Kidney capillary endothelial cell (primary cell): ENCODE results near the gene DNAJC16.
"Not testable (repeated sequence)": the region's sequence is repeated elsewhere in the genome, so short reads cannot be mapped to it uniquely, and the experiment has no call there.

Experiments used
- DNase-seq: peaks from one replicate; pipeline ENCODE4 v3.0.0-alpha.2; 2018; ENCODE audit warnings: low spot score

Gene DNAJC16

GRCh38 chr1:15583016-15583706 is 56.5 kb downstream of the DNAJC16 start:
- no peak for DNase-seq

DNA sequence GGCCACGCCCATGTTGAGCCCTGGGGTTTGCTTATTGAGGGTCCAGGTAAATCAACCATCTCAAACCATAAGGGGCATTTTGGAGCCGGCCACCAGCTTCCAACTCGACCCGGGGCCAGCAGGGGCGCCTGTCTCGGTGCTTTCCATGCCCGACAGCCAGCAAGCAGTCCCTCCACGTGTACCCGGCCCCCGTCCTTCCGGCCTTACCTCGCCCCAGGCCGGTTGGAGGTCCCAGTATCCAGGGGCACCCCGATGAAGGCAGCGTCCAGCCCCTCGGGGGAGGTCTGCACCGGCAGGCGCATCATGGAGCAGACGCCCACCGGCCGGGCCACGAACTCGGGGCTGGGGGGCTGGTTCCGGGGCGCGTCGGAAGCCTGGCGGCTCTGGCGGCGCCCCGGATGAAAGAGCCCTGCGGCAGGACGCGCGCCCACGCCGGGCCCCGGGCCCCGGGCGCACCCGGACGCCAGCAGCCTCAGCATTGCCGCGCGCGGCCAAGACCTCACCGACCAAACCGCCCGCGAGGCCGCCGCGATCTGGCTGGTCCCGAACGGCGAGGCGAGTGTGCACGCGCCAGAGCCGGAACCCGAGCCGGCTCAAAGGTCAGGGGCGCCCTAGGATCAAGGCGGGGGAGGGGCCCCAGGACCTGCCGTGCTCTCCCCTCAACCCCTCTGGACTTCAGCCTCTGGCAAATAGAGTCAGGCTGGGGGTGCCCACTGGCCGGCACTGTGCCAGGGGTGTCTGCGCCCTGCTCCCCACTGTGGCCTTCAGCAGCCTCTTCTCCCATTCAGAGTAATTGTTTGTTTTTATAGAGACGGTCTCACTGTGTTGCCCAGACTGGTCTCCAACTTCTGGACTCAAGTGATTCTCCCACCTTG is 58.1 kb downstream of the DNAJC16 start, which contains the start of gene AGMAT:
Gene AGMAT (minus strand): TSS at position 563 of the 875 bp plus-strand sequence. CDS start 84 bp downstream, at position 479.
- DNase-seq = peak; percentile 15

- DNase-seq = no peak
Measured at GRCh38 chr1:15592285-15592684, 65.6 kb downstream of the DNAJC16 start.

DNA sequence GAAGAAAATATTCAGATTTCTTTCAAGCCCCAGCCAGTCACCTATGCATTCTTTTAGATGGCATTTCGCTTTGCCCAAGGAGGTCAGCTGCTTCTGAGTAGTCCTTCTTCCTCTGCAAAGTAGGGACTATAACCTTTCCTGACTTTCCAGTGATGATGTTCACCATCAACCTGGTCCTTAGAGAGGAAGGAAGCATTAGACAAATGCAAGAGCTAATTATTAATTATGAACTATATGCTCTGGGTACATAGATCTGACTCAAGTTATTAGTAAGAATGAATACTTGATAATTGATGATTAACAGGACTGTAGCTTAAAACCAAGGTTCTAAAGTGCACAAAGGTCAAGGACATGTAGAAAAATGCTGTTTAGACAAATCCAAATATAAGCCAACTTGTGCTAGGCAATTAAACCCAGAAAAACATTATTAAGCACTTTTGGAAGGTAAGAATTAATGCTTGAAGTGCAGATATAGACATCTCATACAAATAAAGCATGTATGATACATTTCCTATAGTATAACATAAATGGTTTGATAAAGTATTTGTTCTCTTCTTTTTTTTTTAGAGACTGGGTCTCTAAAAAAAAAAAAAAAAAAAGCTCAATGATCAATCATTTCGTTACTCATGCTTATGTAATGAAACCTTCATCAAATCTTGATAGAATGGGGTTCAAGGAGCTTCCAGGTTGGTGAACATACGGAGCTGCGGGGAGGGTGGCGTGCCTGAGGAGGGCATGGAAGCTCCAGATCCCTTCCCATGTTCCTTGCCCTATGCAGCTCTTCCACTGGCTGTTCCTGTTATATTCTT is 69.4 kb downstream of the DNAJC16 start:
- DNase-seq = no peak

DNA sequence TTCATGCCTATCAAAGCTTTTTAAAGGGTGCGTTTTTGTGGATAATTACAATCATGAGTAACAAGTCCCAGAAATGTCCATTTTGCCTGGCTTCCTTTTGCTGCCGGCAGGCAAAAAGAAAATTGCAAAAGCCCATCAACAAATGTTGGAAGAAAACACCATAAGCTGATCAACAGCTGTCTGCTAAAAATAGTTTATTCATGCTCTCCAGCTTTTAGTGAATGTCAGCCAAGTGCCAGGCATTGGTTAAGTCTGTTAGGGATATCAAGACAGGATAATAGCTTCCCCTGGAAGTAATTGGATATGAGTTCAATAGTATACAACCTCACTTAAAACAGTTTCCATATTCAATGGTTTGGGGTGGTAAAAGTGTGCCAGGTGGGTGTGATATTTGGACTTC is 71.8 kb downstream of the DNAJC16 start:
- DNase-seq = no peak

DNA sequence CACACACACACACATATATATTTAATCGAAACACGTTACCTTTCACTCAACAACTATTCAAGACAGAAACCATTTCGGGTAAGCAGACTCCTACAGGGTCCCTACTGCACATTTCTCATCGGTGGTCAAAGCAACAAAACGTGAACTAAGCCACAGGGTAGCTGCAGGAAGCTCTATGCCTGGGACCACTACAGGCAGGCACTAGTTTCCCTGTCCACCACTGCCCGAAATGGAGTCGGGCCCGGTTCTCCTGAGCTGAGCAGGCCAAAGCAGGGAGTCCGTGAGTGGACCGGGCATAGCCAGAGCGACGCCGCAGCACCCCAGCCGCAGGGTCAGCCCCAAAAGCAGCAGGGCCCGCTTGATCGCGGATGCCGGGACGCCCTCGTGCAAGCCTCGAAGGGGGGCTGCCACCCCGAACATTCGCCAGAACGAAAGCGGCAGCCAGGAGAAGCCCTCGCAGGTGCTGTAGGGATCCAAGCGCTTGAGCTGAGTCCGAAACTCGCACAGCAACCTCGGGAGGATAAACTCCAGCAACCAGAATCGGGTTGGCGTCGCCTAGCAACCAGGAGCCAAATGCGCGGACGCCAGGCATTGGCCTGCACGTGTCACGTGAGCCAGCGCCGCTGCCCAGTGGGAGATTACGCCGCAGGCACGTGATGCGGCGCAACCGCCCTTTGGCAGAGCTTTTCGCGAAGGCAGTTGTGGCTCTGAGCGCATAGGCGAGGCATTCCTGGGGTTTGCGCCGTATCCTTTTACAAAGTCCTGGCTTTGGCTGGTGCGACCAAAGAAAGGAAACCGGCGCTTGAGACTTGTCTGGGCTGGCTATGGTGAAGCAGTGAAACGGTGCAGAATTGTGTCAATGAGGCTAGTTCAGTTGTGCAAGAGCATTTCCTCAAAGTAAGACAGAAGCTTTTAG is 76.7 kb downstream of the DNAJC16 start:
- peak; percentile 90 for DNase-seq

- not testable (repeated sequence) for DNase-seq
Measured at GRCh38 chr1:15603966-15604282, 77.3 kb downstream of the DNAJC16 start.

GRCh38 chr1:15604400-15604799 is 77.8 kb downstream of the DNAJC16 start:
- not testable (repeated sequence) for DNase-seq

DNA sequence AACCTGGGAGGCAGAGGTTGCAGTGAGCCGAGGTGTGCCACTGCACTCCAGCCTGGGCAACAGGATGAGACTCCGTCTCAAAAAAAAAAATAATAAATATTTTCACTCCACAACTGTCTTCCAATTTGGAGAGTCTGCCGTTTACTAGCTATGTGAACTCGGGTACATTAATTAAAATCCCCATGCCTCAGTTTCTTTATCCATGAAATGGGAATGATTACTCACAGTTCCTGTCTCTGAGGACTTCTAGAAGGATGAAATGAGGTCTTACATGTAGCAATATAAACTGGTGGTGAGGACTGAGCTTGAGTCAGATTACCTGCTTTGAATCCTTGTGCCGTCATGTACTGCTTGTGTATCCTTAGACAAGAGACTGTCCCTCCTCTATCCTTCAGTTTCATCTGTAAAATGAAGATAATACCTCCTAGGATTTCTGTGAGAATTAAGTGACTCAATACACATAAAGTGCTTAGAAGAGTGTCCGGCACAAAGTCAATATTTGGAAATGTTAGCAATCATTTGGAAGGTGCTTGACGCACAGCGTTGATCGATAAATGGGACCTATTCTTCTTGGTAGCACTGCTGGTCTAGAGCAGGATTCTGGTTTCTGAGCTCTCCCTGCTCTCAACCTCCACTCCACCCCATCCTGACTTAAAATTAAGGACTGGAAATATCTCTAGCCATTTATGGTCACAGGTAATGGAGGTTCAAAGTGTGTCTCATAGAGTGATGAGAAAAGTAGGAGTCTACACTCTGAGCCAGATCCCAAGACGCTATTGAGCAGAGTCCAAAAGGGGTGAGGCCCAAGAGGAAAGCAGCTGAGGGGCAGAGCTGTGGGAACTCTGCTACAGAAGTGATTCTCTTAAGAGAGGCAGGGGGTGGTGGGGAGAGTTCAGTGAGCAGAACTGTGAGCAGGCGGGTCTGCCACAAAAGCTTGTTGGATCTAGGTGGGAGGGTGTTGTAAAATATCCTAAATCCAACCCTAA is 79.0 kb downstream of the DNAJC16 start:
- no peak for DNase-seq

DNA sequence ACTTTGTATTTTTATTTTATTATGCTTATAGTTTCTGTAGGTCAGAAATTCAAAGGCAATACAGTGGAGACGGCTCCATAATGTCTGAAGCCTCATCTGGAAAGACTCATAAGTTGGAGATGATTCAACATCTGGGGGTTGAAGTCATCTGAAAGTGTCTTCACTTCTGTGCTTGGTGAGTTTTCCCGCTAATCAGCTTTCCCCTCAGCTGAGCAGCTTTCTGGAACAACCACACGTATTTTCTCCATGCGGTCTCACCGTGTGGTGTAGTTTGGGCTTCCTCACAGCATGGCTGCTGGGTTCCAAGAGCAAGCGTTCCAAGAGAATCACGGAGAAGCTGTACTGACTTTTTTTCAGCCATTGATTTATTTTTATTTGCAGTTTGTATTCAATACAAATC is 83.0 kb downstream of the DNAJC16 start:
- no peak for DNase-seq

- no peak for DNase-seq
Measured at GRCh38 chr1:15610167-15610566, 83.5 kb downstream of the DNAJC16 start.

DNA sequence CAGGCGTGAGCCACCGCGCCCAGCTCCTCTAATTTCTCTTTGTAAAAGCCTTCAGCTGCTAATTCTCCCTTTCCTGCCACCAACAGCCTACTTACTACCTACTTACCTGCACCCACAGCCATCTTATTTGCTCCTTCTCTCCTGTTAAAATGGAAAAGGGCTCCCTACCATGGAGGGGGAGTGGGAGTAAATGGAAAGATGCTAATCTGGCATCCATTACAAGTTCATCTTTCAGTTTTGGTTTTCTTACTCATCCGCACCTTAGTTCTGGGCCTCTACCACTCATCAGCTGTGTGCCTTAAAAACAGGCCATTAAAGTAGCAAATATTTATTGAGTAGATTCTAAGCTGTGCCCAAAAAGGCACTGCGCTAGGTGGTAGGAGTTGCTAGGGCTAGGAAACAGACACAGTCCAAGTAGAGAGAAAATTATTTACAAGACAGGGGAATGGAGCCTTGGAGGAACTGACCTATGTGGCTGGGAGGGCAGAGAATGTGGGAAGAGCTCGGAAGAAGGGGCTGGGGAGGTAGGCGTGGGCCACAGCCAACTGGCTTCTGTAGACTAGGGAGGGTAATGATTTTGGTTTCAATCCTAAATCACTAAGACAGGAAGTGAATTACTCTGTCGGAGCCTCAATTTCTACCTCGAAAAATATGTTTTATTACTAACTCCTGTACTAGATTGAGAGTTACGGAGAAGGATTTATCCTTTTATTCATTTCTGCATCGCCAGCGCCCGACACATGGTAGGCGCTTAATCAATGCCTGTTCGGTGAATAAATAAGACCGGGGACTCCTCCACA is 89.9 kb downstream of the DNAJC16 start:
- no peak for DNase-seq

DNA sequence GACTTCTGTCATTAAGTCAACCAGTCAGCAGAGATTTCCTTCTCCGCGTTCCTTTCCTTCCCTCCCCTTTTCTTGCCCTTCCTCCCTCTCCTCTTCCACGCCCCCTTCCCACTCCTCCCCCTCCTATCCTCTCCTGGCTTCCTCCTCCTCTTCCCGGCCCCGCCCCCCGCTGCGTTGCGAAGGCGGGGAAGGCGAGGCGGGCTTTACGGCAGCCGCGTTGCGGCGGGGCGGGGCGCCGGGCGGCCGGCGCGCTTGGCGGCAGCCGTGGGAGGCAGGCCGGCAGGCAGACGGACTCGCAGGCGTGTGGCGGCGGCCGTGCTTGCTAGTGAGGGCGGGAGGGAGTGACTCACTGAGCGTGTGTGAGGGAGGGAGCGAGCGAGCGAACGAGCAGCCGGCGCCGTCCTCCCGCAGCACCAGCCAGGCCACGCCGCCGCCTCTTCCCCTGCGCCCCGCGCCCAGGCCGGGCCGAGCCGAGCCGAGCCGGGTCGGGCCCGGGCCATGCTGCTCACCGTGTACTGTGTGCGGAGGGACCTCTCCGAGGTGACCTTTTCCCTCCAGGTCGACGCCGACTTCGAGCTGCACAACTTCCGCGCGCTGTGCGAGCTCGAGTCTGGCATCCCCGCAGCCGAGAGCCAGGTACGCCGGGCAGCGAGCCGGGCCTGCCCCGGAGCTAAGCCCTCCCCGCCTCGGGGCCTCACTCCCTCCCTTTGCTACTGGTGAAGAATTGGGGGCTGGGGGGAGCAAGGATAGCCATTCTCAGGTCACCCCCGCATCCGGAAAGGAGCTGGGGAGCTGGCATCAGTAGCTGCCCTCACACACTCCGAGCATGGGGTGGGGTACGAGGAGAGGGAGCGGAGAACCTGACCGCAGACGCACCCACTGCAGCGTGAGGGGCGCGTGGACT is 90.8 kb downstream of the DNAJC16 start, which contains the start of gene DDI2:
Gene DDI2 (plus strand): TSS at position 286 of the 904 bp plus-strand sequence. CDS start 213 bp downstream, at position 499.
- DNase-seq = peak; percentile 96

DNA sequence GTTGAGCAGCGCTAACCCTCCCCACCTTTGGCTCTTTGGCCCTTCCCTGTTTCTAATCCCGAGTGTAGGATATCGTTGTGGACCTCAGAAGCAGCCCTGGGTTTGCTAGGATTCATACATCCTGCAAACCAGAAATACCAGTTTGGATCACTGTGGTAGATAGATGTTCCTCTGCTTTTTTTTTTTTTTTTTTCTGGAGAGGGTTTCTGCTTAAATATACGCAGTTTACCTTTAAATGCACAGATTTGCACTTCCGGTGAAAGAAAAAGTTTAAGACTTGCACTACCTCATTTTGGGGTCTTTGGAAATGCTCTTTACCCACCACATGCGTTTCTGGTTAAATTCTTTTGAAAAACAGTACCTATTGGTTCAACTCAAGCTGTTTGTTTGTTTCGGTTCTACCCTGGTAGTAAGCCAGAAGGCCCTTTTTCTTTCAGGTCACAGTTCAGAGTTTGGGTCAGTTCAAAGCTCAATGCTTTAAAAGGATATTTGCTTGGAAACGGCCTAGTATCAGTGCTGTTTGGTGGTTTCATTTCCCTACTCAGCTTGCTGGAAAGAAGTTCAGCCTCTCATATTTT is 91.5 kb downstream of the DNAJC16 start:
- DNase-seq = peak; percentile 27

DNA sequence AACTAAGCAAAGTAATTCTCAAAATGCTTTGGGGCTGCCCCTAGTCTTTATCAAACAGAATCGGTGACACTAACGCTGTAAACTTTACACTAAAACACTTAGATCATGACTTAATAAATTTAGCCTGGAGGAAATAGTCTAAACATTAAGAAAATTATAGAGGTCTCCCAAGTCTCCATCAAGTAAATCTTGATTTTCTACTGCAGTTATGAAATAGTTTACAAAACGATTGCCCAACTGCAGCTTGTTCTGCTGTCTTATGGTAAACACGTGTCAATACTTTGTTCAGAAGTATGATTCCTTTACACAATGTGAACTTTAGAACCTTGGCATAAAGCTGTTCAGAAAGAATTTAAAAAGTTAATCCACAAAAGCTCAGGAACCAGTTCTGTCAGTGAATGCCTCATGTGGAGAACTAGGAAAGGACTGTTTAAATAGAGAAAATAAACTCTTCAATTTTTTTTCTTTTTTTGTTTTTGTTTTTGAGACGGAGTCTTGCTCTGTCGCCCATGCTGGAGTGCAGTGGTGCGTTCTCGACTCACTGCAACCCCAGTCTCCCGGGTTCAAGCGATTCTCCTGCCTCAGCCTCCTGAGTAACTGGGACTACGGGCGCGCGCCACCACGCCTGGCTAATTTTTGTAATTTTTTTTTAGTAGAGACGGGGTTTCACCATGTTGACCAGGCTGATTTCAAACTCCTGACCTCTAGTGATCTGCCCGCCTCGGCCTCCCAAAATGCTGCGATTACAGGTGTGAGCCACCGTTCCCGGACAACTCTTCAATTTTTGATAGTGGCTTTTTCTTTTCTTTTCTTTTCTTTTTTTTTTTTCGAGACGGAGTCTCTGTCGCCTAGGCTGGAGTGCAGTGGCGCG is 92.2 kb downstream of the DNAJC16 start:
- DNase-seq = peak; percentile 40

- DNase-seq = peak; percentile 90
Measured at GRCh38 chr1:15620155-15620545, 93.5 kb downstream of the DNAJC16 start.
